GM21717 (cell line): ENCODE data around the gene TTL.
"Not testable (repeated sequence)": the region's sequence is repeated elsewhere in the genome, so short reads cannot be mapped to it uniquely, and the experiment has no call there.

Experiments used
- ATAC-seq: cut with Tn5 transposase; IDR thresholded peaks from one replicate; pipeline ENCODE4 v1.9.1; 2021; ENCODE audit warnings: mild to moderate bottlenecking, moderate library complexity; ENCODE audit not compliant: unreplicated experiment

TTL gene

GRCh38 chr2:112481528-112482233 is at the start of gene TTL:
Gene TTL, plus strand, starts transcription at chr2:112482156. Its CDS starts 189 bp downstream, at chr2:112482345.
- ATAC-seq = peak; percentile 61

DNA sequence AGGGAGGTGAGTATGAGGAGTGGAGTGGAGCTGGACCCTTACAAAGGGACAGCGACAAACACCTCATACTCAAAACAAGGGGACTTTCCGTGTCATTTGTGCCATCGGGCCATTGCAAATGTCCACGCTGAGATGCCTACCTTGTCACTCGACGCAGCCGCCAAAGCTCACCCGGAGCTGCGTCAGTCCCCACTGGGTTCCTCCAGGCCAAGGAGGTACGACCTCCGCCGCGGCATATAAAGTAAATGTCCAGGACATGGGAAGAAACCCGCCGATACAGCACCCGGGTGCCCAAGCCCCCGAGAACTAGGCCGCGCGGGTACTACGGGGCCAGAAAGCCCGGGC is 49.6 kb upstream of the TTL start:
- not testable (repeated sequence) for ATAC-seq

- peak; percentile 40 for ATAC-seq
Observed at GRCh38 chr2:112432735-112433479, 49.0 kb upstream of the TTL start.

- peak; percentile 96 for ATAC-seq
Observed at GRCh38 chr2:112433480-112433879, 48.5 kb upstream of the TTL start, which contains the start of gene RGPD8. Gene RGPD8, minus strand, starts transcription at chr2:112433645. Its CDS starts 192 bp downstream, at chr2:112433453.

GRCh38 chr2:112433932-112434730 is 47.8 kb upstream of the TTL start:
- no peak for ATAC-seq

DNA sequence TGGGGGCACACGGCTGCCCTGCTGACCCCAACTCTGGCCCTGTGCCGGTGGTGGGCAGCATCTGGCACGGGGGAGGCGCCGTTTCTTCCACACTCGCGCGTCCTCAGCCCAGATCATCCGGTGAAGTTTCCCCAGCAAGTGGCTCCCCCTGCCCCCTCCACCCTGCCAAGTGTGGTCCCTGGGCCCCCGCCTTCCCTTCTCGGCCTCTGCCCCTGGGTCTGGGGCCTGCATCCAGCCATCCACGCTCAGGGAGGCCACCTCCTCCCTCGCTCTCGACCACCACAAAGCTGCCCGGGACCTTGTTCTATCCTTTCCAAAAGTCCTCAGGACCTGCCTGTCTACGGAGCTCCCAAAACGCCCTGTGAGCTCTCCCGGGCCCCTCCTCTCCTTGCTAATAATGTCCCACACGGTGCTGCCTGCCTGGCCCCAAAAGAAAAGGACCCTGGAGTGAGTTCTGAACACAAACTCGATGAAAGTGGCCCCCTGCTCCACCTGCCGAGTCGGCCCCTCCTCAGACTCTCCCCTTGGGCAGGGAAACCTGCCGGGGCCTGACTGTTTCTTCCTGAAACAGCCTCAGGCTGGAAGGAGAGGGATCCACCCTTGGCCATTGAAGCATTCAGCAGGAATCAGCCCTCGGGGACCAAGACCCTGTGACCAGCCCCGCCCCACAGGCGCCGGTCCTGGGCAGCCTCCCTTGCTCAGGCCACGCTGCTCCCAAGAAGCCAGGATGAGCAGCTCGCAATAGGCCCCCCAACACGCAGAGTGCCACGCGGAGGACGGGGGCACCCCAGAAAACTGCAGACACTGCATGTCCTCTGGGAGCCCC is 46.9 kb upstream of the TTL start:
- ATAC-seq = not testable (repeated sequence)

GRCh38 chr2:112435716-112436431 is 46.1 kb upstream of the TTL start:
- not testable (repeated sequence) for ATAC-seq

DNA sequence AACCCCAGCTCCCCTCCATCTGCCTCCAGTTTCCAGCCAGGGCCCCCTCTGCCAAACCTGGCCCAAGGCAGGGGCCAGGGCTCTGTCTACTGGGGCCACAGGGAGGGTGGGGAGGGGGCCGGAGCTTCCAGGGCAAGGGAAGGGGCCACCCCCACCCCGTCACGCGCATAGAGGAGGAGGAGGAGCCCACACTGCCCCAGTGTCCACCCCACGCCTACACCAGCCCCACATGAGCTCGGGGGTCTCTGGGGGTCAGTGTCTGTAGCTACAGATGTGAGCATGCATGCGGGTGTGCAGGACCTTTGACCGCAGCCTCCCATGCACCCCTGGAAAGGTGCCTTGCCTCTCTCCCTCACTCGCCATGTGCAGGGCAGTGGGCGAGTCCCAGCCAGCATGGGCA is 45.0 kb upstream of the TTL start:
- ATAC-seq = not testable (repeated sequence)

GRCh38 chr2:112437405-112437831 is 44.5 kb upstream of the TTL start:
- not testable (repeated sequence) for ATAC-seq

- not testable (repeated sequence) for ATAC-seq
Observed at GRCh38 chr2:112438603-112439261, 43.2 kb upstream of the TTL start.

DNA sequence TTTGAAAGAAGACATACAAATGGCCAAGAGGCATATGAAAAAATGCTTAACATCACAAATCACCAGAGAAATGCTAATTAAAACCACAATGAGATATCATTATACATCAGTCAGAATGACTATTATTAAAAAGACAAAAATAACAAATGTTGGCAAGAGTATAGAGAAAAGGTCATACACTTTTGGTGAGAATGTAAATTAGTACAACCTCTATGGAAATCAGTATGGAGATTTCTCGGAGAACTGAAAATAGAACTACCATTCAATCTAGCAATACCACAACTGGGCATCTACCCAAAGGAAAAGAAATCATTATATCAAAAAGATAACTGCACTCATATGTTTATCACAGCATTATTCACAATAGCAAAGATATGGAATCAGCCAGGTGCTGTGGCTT is 37.7 kb upstream of the TTL start:
- not testable (repeated sequence) for ATAC-seq

DNA sequence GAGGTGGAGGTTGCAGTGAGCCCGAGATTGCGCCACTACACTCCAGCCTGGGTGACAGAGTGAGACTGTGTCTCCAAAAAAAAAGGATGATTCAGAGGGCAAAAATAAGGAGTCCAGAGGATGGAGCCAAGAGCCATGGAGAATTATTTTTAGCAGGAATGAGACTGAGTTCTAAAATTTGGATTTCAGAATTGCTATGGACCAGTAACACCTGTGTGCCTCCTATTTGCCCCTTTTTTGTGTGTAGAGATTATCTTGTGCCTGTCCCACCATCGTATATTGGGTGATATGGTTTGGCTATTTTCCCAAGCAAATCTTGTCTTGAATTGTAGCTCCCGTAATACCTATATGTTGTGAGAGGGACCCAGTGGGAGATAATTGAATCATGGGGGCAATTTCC is 32.1 kb upstream of the TTL start:
- ATAC-seq = no peak

- no peak for ATAC-seq
Observed at GRCh38 chr2:112451317-112451716, 30.6 kb upstream of the TTL start.

GRCh38 chr2:112454586-112454985 is 27.4 kb upstream of the TTL start:
- ATAC-seq = no peak

- ATAC-seq = no peak
Observed at GRCh38 chr2:112459372-112459771, 22.6 kb upstream of the TTL start.

DNA sequence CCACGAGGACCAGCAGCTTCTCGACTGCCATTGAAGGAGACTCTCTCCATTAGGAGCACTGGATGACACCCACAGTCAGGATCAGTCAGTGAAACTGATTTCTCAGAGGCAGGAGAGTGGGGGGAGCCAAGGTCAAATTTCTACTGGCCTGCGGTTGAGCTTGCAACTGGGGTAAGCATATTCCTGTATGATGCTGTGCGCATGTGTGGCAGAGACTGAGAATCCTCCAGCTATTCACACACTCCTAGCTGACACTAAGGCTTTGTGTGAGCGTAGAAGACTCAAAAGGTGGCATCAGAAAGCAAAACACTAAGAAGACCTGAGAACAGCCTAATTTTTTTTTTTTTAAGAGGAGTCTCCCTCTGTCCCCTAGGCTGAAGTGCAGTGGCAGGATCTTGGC is 19.8 kb upstream of the TTL start:
- no peak for ATAC-seq

- ATAC-seq = no peak
Observed at GRCh38 chr2:112463256-112463655, 18.7 kb upstream of the TTL start.

GRCh38 chr2:112465382-112465781 is 16.6 kb upstream of the TTL start:
- ATAC-seq = no peak

GRCh38 chr2:112472547-112473263 is 9.3 kb upstream of the TTL start:
- ATAC-seq = no peak
